Smooth muscle cell (in vitro differentiated cells): ENCODE results near the gene ADAM22. TPM values are rescaled to one million over a fixed set of nuclear protein-coding genes. Genes with fewer than 3 reads are reported as not detected.

Experiments
- DNase-seq: peaks from one replicate; lab custom pipeline; 2025; ENCODE audit not compliant: unreplicated experiment; lab: John Stamatoyannopoulos, UW
- H2AFZ ChIP-seq: fragments of 200-600 bp; sonication (generic); 2 replicates; pipeline ENCODE4 v1.6.0; 2016; ENCODE audit warnings: antibody characterized with exemption, low read depth, mild to moderate bottlenecking
- H3F3A ChIP-seq: fragments of 200-600 bp; sonication (generic); 2 replicates; pipeline ENCODE4 v1.6.0; 2017; ENCODE audit warnings: antibody characterized with exemption, low read depth
- H3K27ac ChIP-seq: fragments of 200-600 bp; sonication (generic); 2 replicates; pipeline ENCODE4 v1.5.1; 2016; ENCODE audit warnings: low read depth, mild to moderate bottlenecking
- H3K27me3 ChIP-seq: fragments of 200-600 bp; sonication (generic); 2 replicates; pipeline ENCODE4 v1.6.1; 2016; ENCODE audit warnings: low read depth, mild to moderate bottlenecking
- H3K36me3 ChIP-seq: fragments of 200-600 bp; sonication (generic); 2 replicates; pipeline ENCODE4 v1.5.1; 2016; ENCODE audit warnings: low read depth
- H3K4me1 ChIP-seq: fragments of 200-600 bp; sonication (generic); 2 replicates; pipeline ENCODE4 v1.5.1; 2016; ENCODE audit warnings: low read depth
- H3K4me2 ChIP-seq: fragments of 200-600 bp; sonication (generic); 2 replicates; pipeline ENCODE4 v1.6.0; 2016; ENCODE audit warnings: mild to moderate bottlenecking
- H3K4me3 ChIP-seq: fragments of 200-600 bp; sonication (generic); 2 replicates; pipeline ENCODE4 v1.5.1; 2016; ENCODE audit warnings: mild to moderate bottlenecking
- H3K79me2 ChIP-seq: fragments of 200-600 bp; sonication (generic); 2 replicates; pipeline ENCODE4 v1.6.0; 2016; ENCODE audit warnings: low read depth, mild to moderate bottlenecking
- H3K9ac ChIP-seq: fragments of 200-600 bp; sonication (generic); 2 replicates; pipeline ENCODE4 v1.6.0; 2016; ENCODE audit warnings: low read depth
- H3K9me3 ChIP-seq: fragments of 200-600 bp; sonication (generic); replicated peaks from 2 replicates; pipeline ENCODE4 v1.5.1; 2016; ENCODE audit warnings: low read depth
- H4K20me1 ChIP-seq: fragments of 200-600 bp; sonication (generic); 2 replicates; pipeline ENCODE4 v1.6.0; 2016; ENCODE audit warnings: low read depth
- CTCF ChIP-seq: fragments of 200-600 bp; sonication (generic); IDR thresholded peaks from 2 replicates; pipeline ENCODE4 v1.5.1; 2017; ENCODE audit warnings: borderline replicate concordance, mild to moderate bottlenecking, antibody characterized with exemption; ENCODE audit not compliant: insufficient read depth, poor library complexity, severe bottlenecking
- WGBS: methylation state at CpG from one replicate; pipeline ENCODE4 v1.1.7; 2016; ENCODE audit warnings: low lambda C conversion rate; 5-methylcytosine and 5-hydroxymethylcytosine counted together
- polyA plus RNA-seq: library from polyadenylated mRNA; unstranded; fragments of >200 nt; fragmentation: Nextera tagmentation; extraction: Ambion mirVana; gene quantifications from 2 replicates; pipeline ENCODE4 v1.2.1, GENCODE V29; 2016
- total RNA-seq: library from RNA; depleted of rRNA; stranded (reverse); fragments of >200 nt; gene quantifications from 2 replicates; pipeline ENCODE4 v1.2.3, GENCODE V29; 2014

The ADAM22 gene
- total and polyA plus RNA-seq, 2 experiments from 2014 or later: 0.10 to 0.22 TPM

- no peak overlapping the region for H3K4me2 ChIP-seq
- H3K9me3 ChIP-seq: no peaks in the 10 kb centered on the region
- no peaks in the 10 kb centered on the region for H3K79me2 ChIP-seq
- no peak for TF ChIP-seq CTCF
- H2AFZ ChIP-seq: no peak overlapping the region
- H4K20me1 ChIP-seq: no peaks in the 10 kb centered on the region
- H3K27me3 ChIP-seq: no peaks in the 10 kb centered on the region
- no peaks in the 10 kb centered on the region for H3F3A ChIP-seq
- no peak overlapping the region for H3K4me3 ChIP-seq
- no peak overlapping the region for H3K27ac ChIP-seq
- no peaks in the 10 kb centered on the region for H3K36me3 ChIP-seq
- no peaks in the 10 kb centered on the region for H3K4me1 ChIP-seq
- H3K9ac ChIP-seq: no peak overlapping the region
- DNase-seq: no peak
Observed at GRCh38 chr7:87993269-87993668, 59.2 kb downstream of the ADAM22 start.

- DNase-seq: no peak
- Histone ChIP-seq H3K27ac (no peak overlapping the region), H2AFZ (no peak overlapping the region), H3K9ac (no peak overlapping the region), H3K4me3 (no peak overlapping the region), H3K27me3 (no peaks in the 10 kb centered on the region), H3K9me3 (no peaks in the 10 kb centered on the region), H3K36me3 (no peaks in the 10 kb centered on the region), H3K4me2 (no peak overlapping the region), H4K20me1 (no peaks in the 10 kb centered on the region), H3K4me1 (no peaks in the 10 kb centered on the region), H3F3A (no peaks in the 10 kb centered on the region), H3K79me2 (no peaks in the 10 kb centered on the region)
- WGBS: 91% methylated on average over 1 of the region's 1 CpG
- TF ChIP-seq CTCF: no peak
Observed at GRCh38 chr7:87999261-87999660, 65.2 kb downstream of the ADAM22 start.

GRCh38 chr7:88001744-88002530 lies 67.9 kb downstream of the ADAM22 start:
- Histone ChIP-seq H3K4me3 (no peak overlapping the region), H3K79me2 (no peaks in the 10 kb centered on the region), H3K9ac (no peak overlapping the region), H3K9me3 (no peaks in the 10 kb centered on the region), H3K27me3 (no peaks in the 10 kb centered on the region), H3K36me3 (no peaks in the 10 kb centered on the region), H3K27ac (no peak overlapping the region), H3K4me1 (no peaks in the 10 kb centered on the region), H3K4me2 (no peak overlapping the region), H3F3A (no peaks in the 10 kb centered on the region), H4K20me1 (no peaks in the 10 kb centered on the region), H2AFZ (no peak overlapping the region)
- TF ChIP-seq CTCF: no peak
- WGBS: 91% methylated on average over 6 of the region's 6 CpGs
- no peak for DNase-seq

GRCh38 chr7:88002617-88003016 lies 68.6 kb downstream of the ADAM22 start:
- Histone ChIP-seq H3F3A (no peaks in the 10 kb centered on the region), H3K27me3 (no peaks in the 10 kb centered on the region), H3K36me3 (no peaks in the 10 kb centered on the region), H3K4me3 (no peak overlapping the region), H3K9me3 (no peaks in the 10 kb centered on the region), H2AFZ (no peak overlapping the region), H3K27ac (no peak overlapping the region), H3K79me2 (no peaks in the 10 kb centered on the region), H3K4me2 (no peak overlapping the region), H4K20me1 (no peaks in the 10 kb centered on the region), H3K4me1 (no peaks in the 10 kb centered on the region), H3K9ac (no peak overlapping the region)
- DNase-seq: no peak
- no peak for TF ChIP-seq CTCF
